Activated CD4-positive, alpha-beta T cell treated with anti-CD3 and anti-CD28 coated beads, Interleukin-2, Interleukin-4, amounts not matched to agents 100 ng/mL and 50 ng/mL, durations not matched to agents 16 hours and 8 hours (primary cell): Measurements from ENCODE around the gene CLCN3.
"Not testable (repeated sequence)": the region's sequence is repeated elsewhere in the genome, so short reads cannot be mapped to it uniquely, and the experiment has no call there.

Experiments
- DNase-seq: peaks from one replicate; pipeline ENCODE4 v3.0.0-alpha.2; 2020; ENCODE audit warnings: low spot score

Gene CLCN3

DNA sequence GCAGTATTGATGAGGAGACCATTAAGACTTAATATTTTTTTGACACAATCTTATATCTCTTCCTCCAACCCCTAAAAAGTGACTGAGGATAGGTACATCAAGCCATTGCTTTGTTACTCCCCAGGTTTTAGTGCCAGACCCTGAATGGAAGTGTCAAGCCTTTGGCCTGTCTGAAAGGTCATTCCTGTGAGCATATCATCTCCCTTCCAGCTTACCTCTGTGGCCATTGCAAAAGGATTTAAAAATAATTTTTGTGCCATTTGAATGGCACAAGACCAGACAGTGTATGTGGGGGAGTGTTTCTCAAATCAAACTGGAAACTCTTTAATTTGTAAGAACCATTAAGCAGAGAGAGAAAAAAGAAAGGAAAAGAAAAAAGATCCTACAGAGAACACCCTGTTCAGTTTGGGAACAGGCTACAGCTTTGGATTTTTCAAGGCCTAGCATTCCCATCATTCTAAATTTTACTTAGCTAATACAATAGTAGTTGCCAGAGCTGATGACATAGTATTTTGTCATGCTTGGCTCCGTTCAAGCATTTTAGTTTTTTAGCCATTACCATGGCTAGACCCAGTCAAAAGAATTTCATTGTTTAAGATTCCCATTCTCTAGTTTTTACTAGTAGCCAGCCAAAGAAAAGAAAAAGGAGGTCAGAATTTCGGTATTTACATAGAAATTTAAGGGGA lies 87.7 kb downstream of the CLCN3 start:
- no peak for DNase-seq

DNA sequence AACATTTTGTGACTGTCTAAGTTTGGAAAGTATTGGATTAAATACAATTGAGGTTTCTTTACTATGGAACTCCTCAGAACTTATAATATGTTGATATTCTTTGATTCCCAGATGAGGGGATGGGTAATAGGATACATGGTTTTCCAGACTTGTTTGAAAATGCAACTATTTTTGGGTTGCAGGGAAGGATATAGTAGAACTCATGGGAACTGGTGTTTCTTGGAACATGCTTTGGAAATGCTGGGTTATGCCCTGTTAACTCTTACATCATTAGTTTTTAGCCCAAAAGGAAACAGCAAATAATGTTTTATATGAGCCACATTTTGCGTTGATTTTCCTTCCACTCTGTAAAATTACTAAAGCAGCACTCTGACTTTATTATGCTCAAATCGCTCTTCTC lies 95.4 kb downstream of the CLCN3 start:
- no peak for DNase-seq

DNA sequence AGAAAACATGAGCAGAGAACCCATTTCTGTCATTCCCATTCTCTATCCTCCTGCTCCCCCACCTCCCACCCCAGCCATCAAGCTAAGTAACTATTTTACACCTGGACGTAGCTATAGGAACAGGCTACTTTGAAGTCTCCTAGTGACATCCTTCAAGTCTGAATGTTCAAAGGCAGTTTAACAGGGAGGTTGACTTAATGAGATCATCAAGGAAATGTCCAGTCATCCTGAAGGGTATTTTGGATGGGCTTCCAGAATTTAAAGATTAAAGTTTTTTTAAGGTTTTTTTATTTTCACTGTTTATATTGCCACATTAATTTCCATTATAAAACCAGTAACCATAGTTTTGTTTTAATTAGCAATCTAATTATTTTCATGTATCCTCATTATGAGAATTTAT lies 96.3 kb downstream of the CLCN3 start:
- no peak for DNase-seq

DNA sequence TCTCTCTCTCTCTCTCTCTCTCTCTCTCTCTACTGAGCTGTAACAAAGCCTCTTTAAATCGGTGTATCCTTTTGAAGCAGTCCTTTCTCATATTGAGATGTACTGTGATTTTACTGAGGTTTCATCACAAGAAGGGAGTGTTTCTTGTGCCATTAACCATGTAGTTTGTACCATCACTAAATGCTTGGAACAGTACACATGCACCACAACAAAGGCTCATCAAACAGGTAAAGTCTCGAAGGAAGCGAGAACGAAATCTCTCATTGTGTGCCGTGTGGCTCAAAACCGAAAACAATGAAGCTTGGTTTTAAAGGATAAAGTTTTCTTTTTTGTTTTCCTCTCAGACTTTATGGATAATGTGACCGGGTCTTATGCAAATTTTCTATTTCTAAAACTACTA lies 100.2 kb downstream of the CLCN3 start:
- no peak for DNase-seq

DNA sequence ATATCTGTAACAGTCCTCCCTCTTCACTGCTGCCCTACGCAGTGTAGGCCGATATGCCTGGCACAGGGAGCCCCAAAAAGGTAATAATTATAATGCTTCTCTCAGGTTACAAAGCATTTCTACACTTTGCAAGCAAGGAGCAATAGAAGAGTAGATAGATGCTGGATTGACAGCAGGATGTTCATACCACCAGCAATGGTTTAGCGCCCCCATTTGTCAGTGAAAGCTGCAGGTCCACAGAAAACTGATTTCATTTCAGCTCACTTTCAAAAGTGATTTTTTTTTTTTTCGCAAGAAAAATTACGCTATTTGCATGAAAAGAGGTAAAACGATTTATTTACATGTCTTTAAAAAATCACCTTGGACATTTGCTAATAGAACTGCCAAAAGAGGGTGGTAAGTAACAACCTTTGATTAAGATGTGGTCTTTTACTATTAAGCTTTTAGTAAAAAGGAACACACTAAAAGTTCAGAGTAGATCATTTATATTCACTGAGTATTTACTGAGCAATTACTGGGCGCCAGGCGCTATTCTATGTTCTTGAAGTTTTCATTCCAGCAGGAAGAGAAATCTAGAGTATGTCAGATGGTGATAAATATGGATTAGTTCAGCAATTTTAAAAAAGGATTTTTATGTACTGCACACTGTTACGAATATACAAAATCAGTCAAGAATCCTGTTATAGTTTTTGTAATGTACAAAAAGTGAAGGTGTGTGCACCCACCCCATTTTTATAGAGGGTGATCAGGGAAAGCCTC lies 103.0 kb downstream of the CLCN3 start:
- DNase-seq, result no peak

DNA sequence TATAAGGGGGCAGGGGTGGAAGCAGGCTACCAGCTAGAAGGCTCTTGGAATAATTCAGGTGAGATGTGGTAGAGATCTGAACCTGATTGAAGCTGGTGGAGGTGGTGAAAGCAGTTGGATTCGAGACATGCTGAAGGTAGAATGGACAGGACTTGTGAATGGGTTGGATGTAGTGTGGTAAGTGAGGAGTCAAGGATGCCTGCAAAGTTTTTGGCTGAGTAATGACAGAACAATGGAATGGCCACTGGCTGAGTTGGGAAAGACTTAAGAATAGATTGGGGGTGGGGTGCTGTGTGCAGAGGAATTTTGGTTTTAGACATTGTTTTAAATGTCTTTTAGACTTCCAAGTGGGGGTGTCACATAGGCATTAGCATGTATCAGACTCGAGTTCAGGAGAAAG lies 103.9 kb downstream of the CLCN3 start:
- DNase-seq, result no peak

DNA sequence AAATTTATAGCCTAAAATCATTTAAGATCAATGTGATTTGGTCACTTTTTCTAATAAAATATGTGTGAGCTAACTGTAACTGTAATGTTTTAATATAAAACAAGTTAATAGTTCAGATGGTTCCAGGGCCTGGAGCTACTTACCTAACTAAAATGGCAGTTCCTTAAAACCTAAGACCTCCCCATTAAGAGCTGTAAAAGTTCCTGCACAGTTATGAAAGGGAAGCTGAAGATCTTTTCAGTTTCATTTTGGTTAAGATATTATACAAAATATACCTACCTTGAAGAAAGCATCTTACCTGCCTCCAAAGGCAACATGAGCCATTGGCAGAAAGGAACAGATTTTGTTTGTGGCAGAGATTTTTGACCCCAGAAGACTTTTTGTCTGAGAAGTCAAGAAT lies 107.2 kb downstream of the CLCN3 start:
- no peak for DNase-seq

DNA sequence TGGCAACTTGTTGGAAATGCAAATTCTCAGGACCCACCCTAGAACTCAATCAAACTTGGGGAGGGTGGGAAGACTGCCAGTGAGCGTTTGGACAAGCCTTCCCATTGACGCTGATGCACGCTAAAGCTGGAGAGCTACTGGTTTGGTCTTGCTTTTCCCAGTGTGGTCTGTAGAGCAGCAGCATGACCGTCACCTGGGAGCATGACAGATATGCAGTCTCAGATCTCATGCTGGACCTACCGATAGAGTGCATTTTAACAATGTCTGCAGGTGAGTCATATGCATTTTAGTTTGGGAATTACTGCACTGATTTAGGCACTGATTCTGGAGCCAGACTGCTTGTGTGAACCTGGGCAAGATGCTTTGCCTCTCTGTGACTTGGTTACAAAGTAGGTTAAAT lies 110.2 kb downstream of the CLCN3 start:
- no peak for DNase-seq

DNA sequence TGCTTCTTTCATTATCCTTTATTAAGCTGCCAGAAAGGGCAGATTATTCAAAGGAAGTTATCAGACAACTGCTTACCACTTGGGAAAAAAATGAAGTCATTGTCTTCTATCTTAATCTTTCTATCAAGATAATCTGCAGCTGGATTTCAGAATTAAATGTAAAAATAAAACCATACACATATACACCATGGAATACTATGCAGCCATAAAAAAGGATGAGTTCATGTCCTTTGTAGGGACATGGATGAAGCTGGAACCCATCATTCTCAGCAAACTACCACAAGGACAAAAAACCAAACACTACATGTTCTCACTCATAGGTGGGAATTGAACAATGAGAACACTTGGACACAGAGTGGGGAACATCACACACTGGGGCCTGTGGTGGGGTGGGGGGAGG lies 118.2 kb downstream of the CLCN3 start:
- not testable (repeated sequence) for DNase-seq

DNA sequence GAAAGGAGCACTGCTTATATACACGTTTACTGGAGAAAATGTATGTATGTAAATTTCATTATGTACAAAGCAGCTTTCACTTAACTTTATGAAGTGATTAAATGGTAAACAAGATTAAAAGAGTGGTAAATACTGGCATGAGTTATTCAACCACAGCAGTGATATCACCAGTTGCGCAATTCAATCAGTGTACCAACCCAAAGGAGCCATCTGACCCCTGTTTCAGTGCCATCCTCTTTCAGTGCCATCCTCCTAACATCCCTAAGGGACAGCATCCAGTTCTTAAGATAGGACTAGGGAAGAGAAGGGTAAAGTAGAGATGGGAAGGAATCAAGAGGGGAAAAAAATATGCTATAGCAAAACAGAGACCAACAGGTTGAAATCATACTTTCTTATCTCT lies 121.2 kb downstream of the CLCN3 start:
- peak; percentile 6 for DNase-seq

DNA sequence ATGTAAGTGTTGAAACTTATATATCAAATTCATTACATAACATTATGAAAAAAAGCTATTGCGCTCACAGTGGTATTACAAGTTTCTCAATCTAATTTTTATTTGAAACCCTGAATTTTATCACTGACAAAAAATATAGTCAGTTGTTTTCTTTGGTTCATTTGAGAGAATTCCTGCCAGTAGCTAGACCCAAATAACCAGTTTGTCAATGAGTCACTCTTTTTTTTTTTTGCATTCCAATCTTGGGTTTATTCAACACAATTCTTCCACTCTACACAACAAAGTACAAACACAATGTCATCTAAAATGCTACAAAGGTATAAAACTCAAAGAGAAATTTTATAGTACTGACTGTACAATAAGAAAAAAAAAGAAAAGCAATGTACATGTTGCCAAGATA lies 124.2 kb downstream of the CLCN3 start:
- DNase-seq, result no peak

DNA sequence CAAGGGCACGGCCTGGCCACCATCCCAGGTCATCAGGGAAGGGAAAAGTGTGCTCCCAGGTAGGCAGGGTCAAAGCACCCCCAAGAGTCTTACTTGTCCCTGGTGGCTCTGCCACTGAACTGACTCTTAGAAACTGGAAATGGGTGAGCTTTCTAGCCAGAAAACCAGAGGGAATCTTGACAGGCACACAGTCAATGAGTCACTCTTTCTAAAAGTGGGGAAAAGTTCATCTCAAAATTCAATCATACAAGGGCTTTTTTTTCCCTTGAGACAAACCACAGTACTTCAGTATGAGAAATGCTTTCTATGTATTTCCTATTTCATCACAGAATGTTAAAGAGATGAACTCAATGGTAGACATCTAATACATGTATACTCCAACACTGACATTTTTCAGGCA lies 124.9 kb downstream of the CLCN3 start:
- no peak for DNase-seq

DNA sequence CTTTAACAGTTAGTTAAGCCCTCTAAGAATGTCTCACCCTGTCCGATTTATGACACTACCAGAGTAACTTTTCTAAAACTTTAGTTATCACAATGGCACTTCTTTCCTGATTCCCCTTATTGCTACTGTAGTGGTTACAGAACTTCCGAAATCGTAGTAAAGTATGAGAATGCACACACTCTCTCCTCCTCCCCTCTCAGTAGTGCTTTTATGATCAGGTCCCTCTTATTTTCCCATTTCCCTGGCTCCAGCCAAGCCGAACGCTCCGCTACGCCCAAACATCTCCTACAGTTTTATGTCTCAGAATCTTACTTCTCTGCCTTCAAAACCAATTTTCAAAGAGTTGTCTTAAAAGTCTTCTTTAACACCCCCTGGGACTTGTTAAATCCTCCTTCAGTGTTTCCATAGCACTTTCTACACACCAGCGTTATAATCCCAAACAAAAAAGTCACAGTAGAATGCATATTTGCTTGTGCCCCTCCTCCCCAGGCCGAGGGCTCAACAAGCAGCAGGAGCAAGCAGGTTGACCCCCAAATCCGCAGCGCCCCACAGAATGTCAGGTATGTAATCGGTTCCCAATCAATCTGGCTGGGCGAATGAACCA lies 136.7 kb downstream of the CLCN3 start:
- DNase-seq, result peak; percentile 40

DNA sequence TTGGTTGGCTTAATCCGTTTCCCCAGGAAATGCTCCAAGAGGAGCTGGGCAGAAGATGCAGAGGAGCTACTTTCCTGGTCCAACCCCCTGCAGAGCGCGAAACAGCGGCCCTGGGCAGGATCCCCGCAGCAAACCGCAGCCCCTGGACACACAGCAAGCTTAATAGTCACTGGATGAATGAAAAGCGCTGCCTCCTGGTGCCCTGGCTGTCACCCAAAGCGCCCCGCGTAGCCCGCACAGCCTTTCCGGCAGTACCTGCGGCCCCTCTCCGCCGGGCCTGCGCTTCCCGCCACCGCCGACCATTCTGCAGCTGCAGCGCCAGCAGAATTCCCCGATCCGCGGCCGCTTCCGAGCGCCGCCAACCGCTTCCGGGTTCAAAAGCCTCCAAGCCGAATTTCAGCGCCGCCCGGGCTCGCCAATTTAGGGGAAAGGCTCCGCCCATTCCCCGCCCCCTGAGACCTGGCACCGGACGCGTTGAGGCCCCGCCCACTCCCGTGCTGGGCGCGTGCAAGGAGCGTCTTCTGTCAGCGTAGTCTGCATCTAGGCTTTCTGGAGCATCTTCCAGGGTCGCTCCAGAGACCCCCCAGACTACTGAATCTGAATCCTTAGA lies 137.3 kb downstream of the CLCN3 start, which contains the start of gene HPF1:
TSS of gene HPF1 (minus strand) at position 370 of the 610 bp plus-strand sequence. CDS start at position 303, 67 bp downstream.
- peak; percentile 95 for DNase-seq

DNA sequence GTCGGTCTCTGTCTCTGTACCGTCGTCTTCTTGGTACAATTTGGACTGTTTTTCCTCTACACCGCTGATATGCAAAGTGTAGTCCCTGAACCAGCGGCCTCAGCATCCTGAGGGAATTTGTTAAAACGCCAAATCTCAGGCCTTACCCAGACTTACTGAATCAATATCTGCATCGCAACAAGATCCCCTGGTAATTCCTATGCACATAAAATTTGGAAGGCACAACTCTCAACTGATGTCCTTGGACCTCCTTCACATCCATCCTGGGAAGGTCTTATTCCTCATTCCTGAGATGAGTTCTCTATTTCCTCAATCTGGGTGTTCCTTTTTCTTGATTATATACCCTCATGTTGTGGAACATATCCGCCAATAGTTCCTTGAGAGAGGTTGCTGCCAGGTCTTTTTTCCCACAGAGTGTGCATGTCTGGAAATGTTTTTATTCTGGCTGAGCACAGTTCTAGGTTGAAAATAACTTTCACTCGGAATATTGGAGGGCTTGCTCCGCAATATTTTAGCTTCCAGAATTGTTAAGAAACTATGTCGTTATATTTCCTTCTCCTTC lies 138.1 kb downstream of the CLCN3 start:
- no peak for DNase-seq

DNA sequence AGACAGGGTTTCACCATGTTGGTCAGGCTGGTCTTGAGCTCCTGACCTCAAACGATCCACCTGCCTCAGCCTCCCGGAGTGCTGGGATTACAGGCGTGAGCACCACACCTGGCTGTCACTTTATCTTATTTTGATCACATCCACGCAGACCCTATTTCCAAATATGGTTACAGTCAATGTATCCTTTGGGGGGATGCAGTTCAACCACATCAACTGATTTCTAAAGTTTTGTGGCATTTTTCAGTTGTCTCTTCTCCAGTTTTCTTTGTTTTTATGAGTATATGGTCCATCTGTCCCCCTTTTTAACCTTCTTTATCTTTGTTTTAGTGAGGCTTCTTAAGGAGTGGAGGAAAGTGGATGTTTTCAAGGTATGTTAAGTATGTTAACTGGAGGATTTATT lies 141.5 kb downstream of the CLCN3 start:
- no peak for DNase-seq

DNA sequence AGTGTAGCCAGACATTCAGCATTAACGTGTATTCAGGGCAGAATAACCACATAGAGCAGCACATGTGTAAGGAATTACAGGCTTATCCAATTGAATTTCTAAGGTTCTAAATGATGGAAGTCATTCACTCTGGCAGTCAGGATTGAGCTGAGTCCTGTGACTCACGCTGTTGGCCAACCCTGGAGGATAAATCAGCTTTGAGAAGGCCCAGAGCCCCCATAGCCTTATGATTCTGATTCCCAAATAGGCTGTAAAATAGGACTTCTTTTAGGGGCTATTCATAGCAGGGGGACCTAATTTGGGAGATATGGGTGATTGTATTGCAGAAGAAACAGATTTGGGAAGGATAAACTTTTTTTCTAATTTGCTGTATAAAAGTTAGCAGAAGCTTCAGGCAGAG lies 145.5 kb downstream of the CLCN3 start:
- DNase-seq, result no peak

DNA sequence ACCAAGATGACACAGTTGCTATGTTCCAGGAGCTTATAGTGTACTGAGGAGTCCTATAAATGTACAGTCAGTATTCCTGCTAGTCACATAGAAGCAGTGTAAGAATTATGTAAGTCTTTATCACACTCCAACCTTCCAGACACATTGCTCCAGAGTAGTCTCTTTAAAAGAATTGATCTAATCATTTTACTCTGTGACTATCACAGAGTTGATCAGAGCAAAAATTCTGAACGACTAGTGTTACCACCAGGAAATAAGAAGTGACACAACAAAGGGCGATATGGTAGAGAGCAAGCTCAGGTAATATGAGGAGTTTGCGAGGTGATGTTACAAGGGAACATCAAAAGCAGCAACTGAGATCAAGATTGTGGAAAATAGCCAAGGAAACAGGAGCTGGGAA lies 146.4 kb downstream of the CLCN3 start:
- no peak for DNase-seq

DNA sequence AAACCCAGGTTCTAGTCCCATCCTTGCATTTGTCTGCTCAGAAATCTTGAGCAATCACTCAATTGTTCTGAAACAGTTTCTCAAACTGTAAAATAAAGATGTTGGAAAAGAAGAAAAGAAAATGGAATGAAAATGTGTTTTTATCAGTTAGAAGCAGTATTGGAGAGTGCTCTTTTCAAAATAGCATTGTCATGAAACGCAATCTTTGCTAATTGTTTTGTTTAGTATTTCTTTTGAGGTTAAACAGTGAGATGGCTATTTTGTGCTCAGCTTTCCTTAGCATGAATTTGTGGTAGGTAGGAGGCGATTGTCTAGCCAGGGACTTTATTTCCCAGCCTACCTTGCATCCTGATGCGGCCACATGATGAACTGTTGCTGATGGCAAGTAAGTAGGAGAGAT lies 148.0 kb downstream of the CLCN3 start:
- no peak for DNase-seq

DNA sequence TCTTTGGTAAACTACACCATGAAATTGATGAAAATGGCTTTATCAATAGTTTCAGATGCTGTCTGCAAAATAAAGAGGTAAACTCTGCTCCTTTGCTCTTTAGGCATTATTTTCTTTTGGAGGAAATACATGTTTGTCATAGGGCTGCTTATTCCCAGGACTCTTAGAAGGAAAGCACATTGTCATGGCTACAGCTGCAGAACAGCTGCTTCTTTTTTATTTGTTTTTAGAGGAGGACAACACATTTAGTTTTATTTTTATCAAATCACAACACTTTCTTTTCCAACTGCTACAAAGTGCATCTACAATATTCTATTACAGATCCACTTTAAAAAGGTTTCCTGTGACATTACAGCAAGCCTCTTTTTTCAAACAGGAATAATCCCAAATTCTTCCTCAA lies 150.0 kb downstream of the CLCN3 start:
- no peak for DNase-seq

DNA sequence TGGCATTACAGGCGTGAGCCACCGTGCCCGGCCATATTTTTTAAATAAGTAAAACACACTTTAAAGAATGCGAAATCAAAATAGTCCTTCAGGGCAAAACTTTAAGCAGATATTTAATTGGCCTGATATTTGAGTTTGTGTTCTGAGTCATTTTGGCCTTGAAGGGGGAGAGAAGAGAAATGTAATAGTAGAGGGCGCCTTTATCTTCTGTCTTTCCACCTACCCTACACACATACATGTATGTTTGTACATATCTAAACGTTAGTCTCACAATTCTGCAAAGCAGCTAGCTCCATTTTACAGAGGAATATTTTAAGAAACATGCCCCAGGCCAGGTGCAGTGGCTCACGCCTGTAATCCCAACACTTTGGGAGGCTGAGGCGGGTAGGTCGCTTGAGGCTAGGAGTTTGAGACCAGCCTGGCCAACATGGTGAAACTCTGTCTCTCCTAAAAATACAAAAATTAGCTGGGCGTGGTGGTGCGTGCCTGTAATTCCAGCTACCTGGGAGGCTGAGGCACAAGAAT lies 151.2 kb downstream of the CLCN3 start:
- DNase-seq, result not testable (repeated sequence)
